ENCODE results near the gene KAT6B.

The KAT6B gene

DNA sequence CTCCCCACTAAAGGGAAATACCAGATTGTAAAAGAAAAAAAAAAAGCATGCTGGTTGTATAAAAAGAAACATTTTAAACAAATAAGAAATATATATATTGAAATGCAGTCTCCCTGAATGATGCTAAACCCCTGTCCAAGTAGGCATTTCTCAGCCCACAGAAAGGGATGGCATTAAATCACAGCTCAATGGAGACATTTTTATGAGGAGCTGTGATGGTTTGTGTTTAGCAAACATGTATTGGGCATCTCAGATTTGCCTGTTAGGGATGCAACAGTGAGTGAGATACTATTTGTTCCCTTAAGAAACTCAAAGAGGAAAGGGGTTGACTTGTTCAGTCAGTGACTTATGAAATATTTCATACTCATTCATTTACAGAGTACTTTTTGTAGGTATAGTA lies 51.5 kb downstream of the KAT6B start:
- Histone ChIP-seq H3K4me3 (no peak overlapping the region), H3K27ac (no peak overlapping the region)
- TF ChIP-seq, protein P1, sequence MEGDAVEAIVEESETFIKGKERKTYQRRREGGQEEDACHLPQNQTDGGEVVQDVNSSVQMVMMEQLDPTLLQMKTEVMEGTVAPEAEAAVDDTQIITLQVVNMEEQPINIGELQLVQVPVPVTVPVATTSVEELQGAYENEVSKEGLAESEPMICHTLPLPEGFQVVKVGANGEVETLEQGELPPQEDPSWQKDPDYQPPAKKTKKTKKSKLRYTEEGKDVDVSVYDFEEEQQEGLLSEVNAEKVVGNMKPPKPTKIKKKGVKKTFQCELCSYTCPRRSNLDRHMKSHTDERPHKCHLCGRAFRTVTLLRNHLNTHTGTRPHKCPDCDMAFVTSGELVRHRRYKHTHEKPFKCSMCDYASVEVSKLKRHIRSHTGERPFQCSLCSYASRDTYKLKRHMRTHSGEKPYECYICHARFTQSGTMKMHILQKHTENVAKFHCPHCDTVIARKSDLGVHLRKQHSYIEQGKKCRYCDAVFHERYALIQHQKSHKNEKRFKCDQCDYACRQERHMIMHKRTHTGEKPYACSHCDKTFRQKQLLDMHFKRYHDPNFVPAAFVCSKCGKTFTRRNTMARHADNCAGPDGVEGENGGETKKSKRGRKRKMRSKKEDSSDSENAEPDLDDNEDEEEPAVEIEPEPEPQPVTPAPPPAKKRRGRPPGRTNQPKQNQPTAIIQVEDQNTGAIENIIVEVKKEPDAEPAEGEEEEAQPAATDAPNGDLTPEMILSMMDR (IDR thresholded peaks at IDR 0.05): no peak
- DNase-seq (ENCODE audit: low spot score): no peak

DNA sequence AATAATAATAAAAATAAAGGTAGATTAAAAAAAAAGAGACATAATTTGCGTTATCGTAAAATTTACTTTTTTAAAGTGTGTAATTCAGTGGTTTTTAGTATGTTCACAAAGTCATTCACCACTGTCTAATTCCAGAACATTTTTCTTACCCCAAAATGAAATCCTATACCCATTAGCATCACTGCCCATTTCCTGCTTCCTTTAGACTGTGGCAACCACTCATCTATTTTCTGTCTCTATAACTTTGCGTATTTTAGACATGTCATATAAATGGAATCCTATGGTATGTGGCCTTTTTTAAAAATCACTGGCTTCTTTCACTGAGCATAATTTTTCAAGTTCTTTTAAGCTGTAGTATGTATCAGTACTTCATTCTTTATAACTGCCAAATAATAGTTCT lies 53.6 kb downstream of the KAT6B start:
- Histone ChIP-seq H3K4me3 (no peak overlapping the region), H3K27ac (no peak overlapping the region)
- TF ChIP-seq, protein P1 (IDR thresholded peaks at IDR 0.05): no peak
- DNase-seq (ENCODE audit: low spot score): no peak

GRCh38 chr10:74881253-74881884 lies 55.0 kb downstream of the KAT6B start:
- Histone ChIP-seq H3K4me3 (no peak overlapping the region), H3K27ac (no peak overlapping the region)
- TF ChIP-seq, protein P1 (IDR thresholded peaks at IDR 0.05): no peak
- DNase-seq (ENCODE audit: low spot score): no peak

DNA sequence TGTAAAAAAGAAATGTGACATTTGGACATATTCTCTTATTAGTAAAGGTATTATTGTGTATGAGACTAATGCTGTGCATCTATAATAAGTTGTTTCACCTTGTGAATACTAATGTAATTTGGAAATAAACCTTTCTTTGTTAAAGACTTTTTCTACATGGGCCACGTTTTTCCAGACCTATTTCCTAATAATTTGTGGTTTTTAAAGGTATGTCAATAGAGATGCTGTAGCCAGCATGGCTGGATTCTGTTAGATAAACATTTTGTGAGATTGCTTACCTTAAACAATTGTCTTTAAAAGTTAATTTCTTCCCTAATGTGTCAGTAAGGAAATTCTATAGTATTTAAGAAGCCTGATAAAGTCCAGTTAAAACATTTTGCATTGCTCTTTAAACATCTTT lies 56.0 kb downstream of the KAT6B start:
- no peak overlapping the region for H3K27ac ChIP-seq
- TF ChIP-seq, protein P1 (IDR thresholded peaks at IDR 0.05): no peak
- DNase-seq (ENCODE audit: low spot score): no peak
- H3K4me3 ChIP-seq: no peak overlapping the region

GRCh38 chr10:74882831-74883230 lies 56.4 kb downstream of the KAT6B start:
- Histone ChIP-seq H3K27ac (no peak overlapping the region), H3K4me3 (no peak overlapping the region)
- TF ChIP-seq, protein P1 (IDR thresholded peaks at IDR 0.05): no peak

GRCh38 chr10:74883428-74883827 lies 57.0 kb downstream of the KAT6B start:
- DNase-seq (ENCODE audit: low spot score): no peak
- no peak overlapping the region for H3K27ac ChIP-seq
- no peak overlapping the region for H3K4me3 ChIP-seq
- TF ChIP-seq, protein P1 (IDR thresholded peaks at IDR 0.05): no peak

More at GRCh38 chr10:74882831-74883230, 56.4 kb downstream of the KAT6B start:
- no peak for DNase-seq (ENCODE audit: low spot score)

- Histone ChIP-seq H3K4me3 (no peak overlapping the region), H3K27ac (no peak overlapping the region)
- DNase-seq (ENCODE audit: low spot score): no peak
- TF ChIP-seq, protein P1 (IDR thresholded peaks at IDR 0.05): no peak
These were observed 61.3 kb downstream of the KAT6B start for GRCh38 chr10:74887614-74888284.

Data from coronary artery (tissue), 2 donors.